Activated CD4-positive, alpha-beta T cell treated with anti-CD3 and anti-CD28 coated beads, Interleukin-2, amount 10 ng/mL, durations not matched to agents 7 days and 5 days (primary cell): ENCODE results near the gene ERC2. TPM values are rescaled to one million over a fixed set of nuclear protein-coding genes. Genes with fewer than 3 reads are reported as not detected.

Experiments used
- CTCF ChIA-PET: fragments of 350-600 bp; sonication (Branson Sonifier 250); formaldehyde crosslinking; loops from one replicate; lab custom pipeline; 2021; ENCODE audit warnings: antibody characterized with exemption; lab: Charles Lee
- POLR2A ChIA-PET: fragments of 350-600 bp; sonication (Branson Sonifier 250); formaldehyde crosslinking; loops from one replicate; lab custom pipeline; 2021; ENCODE audit warnings: antibody characterized with exemption; lab: Charles Lee
- DNase-seq: peaks from one replicate; pipeline ENCODE4 v3.0.0-alpha.2; 2020
- H3K27ac Mint-ChIP-seq: one replicate; pipeline ENCODE4 v1.8.0; 2021; ENCODE audit warnings: mild to moderate bottlenecking, moderate library complexity, mixed read lengths
- H3K27me3 Mint-ChIP-seq: one replicate; pipeline ENCODE4 v1.8.0; 2021; ENCODE audit warnings: mixed read lengths
- H3K36me3 Mint-ChIP-seq: one replicate; pipeline ENCODE4 v1.8.0; 2021; ENCODE audit warnings: low read depth, mixed read lengths
- H3K4me1 Mint-ChIP-seq: one replicate; pipeline ENCODE4 v1.8.0; 2021; ENCODE audit warnings: mixed read lengths
- H3K4me3 Mint-ChIP-seq: one replicate; pipeline ENCODE4 v1.8.0; 2021; ENCODE audit warnings: mild to moderate bottlenecking, moderate library complexity, mixed read lengths
- H3K9me3 Mint-ChIP-seq: one replicate; pipeline ENCODE4 v1.8.0; 2021; ENCODE audit warnings: mixed read lengths
- total RNA-seq, 2 experiments: library from RNA; stranded (reverse); gene quantifications; one replicate each; pipeline ENCODE4 v1.2.3, GENCODE V29; 2021

ERC2 gene
- total RNA-seq, 2 experiments from 2014 or later, result not detected

- no peak for DNase-seq
- no peaks in the 10 kb centered on the region for H3K36me3 Mint-ChIP-seq
- H3K4me1 Mint-ChIP-seq, result no peaks in the 10 kb centered on the region
- ChIA-PET CTCF (no interaction called here), POLR2A (no interaction called here)
- no peak overlapping the region for H3K27ac Mint-ChIP-seq
- no peak overlapping the region for H3K4me3 Mint-ChIP-seq
- no peaks in the 10 kb centered on the region for H3K9me3 Mint-ChIP-seq
- peaks cover 2% of the 10 kb centered on the region for H3K27me3 Mint-ChIP-seq
Observed at GRCh38 chr3:55708242-55708641, 760.0 kb downstream of the ERC2 start.

- ChIA-PET POLR2A (no interaction called here), CTCF (no interaction called here)
- no peaks in the 10 kb centered on the region for H3K9me3 Mint-ChIP-seq
- no peak for DNase-seq
- no peaks in the 10 kb centered on the region for H3K36me3 Mint-ChIP-seq
- no peak overlapping the region for H3K4me3 Mint-ChIP-seq
- no peaks in the 10 kb centered on the region for H3K27me3 Mint-ChIP-seq
- no peak overlapping the region for H3K27ac Mint-ChIP-seq
- no peaks in the 10 kb centered on the region for H3K4me1 Mint-ChIP-seq
Observed at GRCh38 chr3:55704521-55704920, 763.7 kb downstream of the ERC2 start.

- no peaks in the 10 kb centered on the region for H3K4me1 Mint-ChIP-seq
- H3K36me3 Mint-ChIP-seq, result no peaks in the 10 kb centered on the region
- ChIA-PET POLR2A (no interaction called here), CTCF (no interaction called here)
- no peak overlapping the region for H3K27ac Mint-ChIP-seq
- H3K27me3 Mint-ChIP-seq, result no peaks in the 10 kb centered on the region
- H3K4me3 Mint-ChIP-seq, result no peak overlapping the region
- DNase-seq, result no peak
- H3K9me3 Mint-ChIP-seq, result no peaks in the 10 kb centered on the region
Observed at GRCh38 chr3:55702822-55703221, 765.4 kb downstream of the ERC2 start.

GRCh38 chr3:55701997-55702396, 766.3 kb downstream of the ERC2 start:
- H3K27ac Mint-ChIP-seq, result no peak overlapping the region
- POLR2A ChIA-PET, result no interaction called here
- H3K27me3 Mint-ChIP-seq, result no peaks in the 10 kb centered on the region
- no peak for DNase-seq
- no peaks in the 10 kb centered on the region for H3K4me1 Mint-ChIP-seq
- CTCF ChIA-PET, result interaction anchor here (0.6 kb wide), 1 partner anchor 50 kb away, joined by 3 read pairs; no protein-coding TSS in a partner anchor
- H3K9me3 Mint-ChIP-seq, result no peaks in the 10 kb centered on the region
- H3K36me3 Mint-ChIP-seq, result no peaks in the 10 kb centered on the region
- no peak overlapping the region for H3K4me3 Mint-ChIP-seq

- no peaks in the 10 kb centered on the region for H3K9me3 Mint-ChIP-seq
- no peaks in the 10 kb centered on the region for H3K4me1 Mint-ChIP-seq
- H3K36me3 Mint-ChIP-seq, result no peaks in the 10 kb centered on the region
- no peak overlapping the region for H3K27ac Mint-ChIP-seq
- H3K27me3 Mint-ChIP-seq, result no peaks in the 10 kb centered on the region
- ChIA-PET CTCF (no interaction called here), POLR2A (no interaction called here)
- H3K4me3 Mint-ChIP-seq, result no peak overlapping the region
- DNase-seq, result no peak
Observed at GRCh38 chr3:55698831-55699230, 769.4 kb downstream of the ERC2 start.

- Mint-ChIP-seq H3K4me3 (no peak overlapping the region), H3K36me3 (no peaks in the 10 kb centered on the region), H3K9me3 (no peaks in the 10 kb centered on the region), H3K27ac (no peak overlapping the region), H3K27me3 (no peaks in the 10 kb centered on the region), H3K4me1 (no peaks in the 10 kb centered on the region)
- POLR2A ChIA-PET, result no interaction called here
- CTCF ChIA-PET, result interaction anchor here (1.2 kb wide), 1 partner anchor 15 kb away, joined by 4 read pairs; no protein-coding TSS in a partner anchor
- no peak for DNase-seq
Observed at GRCh38 chr3:55697177-55697865, 770.9 kb downstream of the ERC2 start.

- no peaks in the 10 kb centered on the region for H3K4me1 Mint-ChIP-seq
- H3K27me3 Mint-ChIP-seq, result no peaks in the 10 kb centered on the region
- H3K27ac Mint-ChIP-seq, result no peak overlapping the region
- no peak for DNase-seq
- H3K36me3 Mint-ChIP-seq, result no peaks in the 10 kb centered on the region
- POLR2A ChIA-PET, result no interaction called here
- H3K4me3 Mint-ChIP-seq, result no peak overlapping the region
- CTCF ChIA-PET, result no interaction called here
- no peaks in the 10 kb centered on the region for H3K9me3 Mint-ChIP-seq
Observed at GRCh38 chr3:55692957-55693558, 775.2 kb downstream of the ERC2 start.

- no peak overlapping the region for H3K4me3 Mint-ChIP-seq
- ChIA-PET POLR2A (no interaction called here), CTCF (no interaction called here)
- no peaks in the 10 kb centered on the region for H3K36me3 Mint-ChIP-seq
- no peak for DNase-seq
- no peaks in the 10 kb centered on the region for H3K27me3 Mint-ChIP-seq
- H3K4me1 Mint-ChIP-seq, result no peaks in the 10 kb centered on the region
- no peak overlapping the region for H3K27ac Mint-ChIP-seq
- H3K9me3 Mint-ChIP-seq, result no peaks in the 10 kb centered on the region
Observed at GRCh38 chr3:55692295-55692956, 775.8 kb downstream of the ERC2 start.

- no peaks in the 10 kb centered on the region for H3K9me3 Mint-ChIP-seq
- no peaks in the 10 kb centered on the region for H3K27me3 Mint-ChIP-seq
- no peak for DNase-seq
- POLR2A ChIA-PET, result no interaction called here
- H3K4me1 Mint-ChIP-seq, result no peaks in the 10 kb centered on the region
- CTCF ChIA-PET, result interaction anchor here (0.6 kb wide), 1 partner anchor 933 kb away, joined by 4 read pairs; no protein-coding TSS in a partner anchor
- H3K4me3 Mint-ChIP-seq, result no peak overlapping the region
- no peaks in the 10 kb centered on the region for H3K36me3 Mint-ChIP-seq
- H3K27ac Mint-ChIP-seq, result no peak overlapping the region
Observed at GRCh38 chr3:55691141-55691540, 777.1 kb downstream of the ERC2 start.

- CTCF ChIA-PET, result interaction anchor here (0.6 kb wide), 1 partner anchor 933 kb away, joined by 4 read pairs; no protein-coding TSS in a partner anchor
- POLR2A ChIA-PET, result no interaction called here
- Mint-ChIP-seq H3K4me1 (no peaks in the 10 kb centered on the region), H3K4me3 (no peak overlapping the region), H3K27me3 (no peaks in the 10 kb centered on the region), H3K9me3 (no peaks in the 10 kb centered on the region), H3K36me3 (no peaks in the 10 kb centered on the region), H3K27ac (no peak overlapping the region)
- DNase-seq, result no peak
Observed at GRCh38 chr3:55690726-55691125, 777.5 kb downstream of the ERC2 start.

- no peak overlapping the region for H3K27ac Mint-ChIP-seq
- CTCF ChIA-PET, result no interaction called here
- H3K9me3 Mint-ChIP-seq, result no peaks in the 10 kb centered on the region
- H3K4me3 Mint-ChIP-seq, result no peak overlapping the region
- POLR2A ChIA-PET, result no interaction called here
- H3K36me3 Mint-ChIP-seq, result no peaks in the 10 kb centered on the region
- no peak for DNase-seq
- H3K27me3 Mint-ChIP-seq, result no peaks in the 10 kb centered on the region
- H3K4me1 Mint-ChIP-seq, result no peaks in the 10 kb centered on the region
Observed at GRCh38 chr3:55690177-55690576, 778.1 kb downstream of the ERC2 start.

- H3K4me1 Mint-ChIP-seq, result no peaks in the 10 kb centered on the region
- H3K27ac Mint-ChIP-seq, result no peak overlapping the region
- POLR2A ChIA-PET, result no interaction called here
- CTCF ChIA-PET, result no interaction called here
- H3K4me3 Mint-ChIP-seq, result no peak overlapping the region
- no peaks in the 10 kb centered on the region for H3K9me3 Mint-ChIP-seq
- no peaks in the 10 kb centered on the region for H3K36me3 Mint-ChIP-seq
- DNase-seq, result no peak
- H3K27me3 Mint-ChIP-seq, result no peaks in the 10 kb centered on the region
Observed at GRCh38 chr3:55688154-55688553, 780.1 kb downstream of the ERC2 start.

- H3K27me3 Mint-ChIP-seq, result no peaks in the 10 kb centered on the region
- ChIA-PET CTCF (no interaction called here), POLR2A (no interaction called here)
- no peaks in the 10 kb centered on the region for H3K36me3 Mint-ChIP-seq
- no peaks in the 10 kb centered on the region for H3K9me3 Mint-ChIP-seq
- no peak overlapping the region for H3K27ac Mint-ChIP-seq
- no peaks in the 10 kb centered on the region for H3K4me1 Mint-ChIP-seq
- no peak overlapping the region for H3K4me3 Mint-ChIP-seq
- no peak for DNase-seq
Observed at GRCh38 chr3:55687526-55687925, 780.7 kb downstream of the ERC2 start.
